GM18951 (cell line): ENCODE data around the gene ARAF.

Experiments
- POLR2A ChIP-seq: IDR thresholded peaks from 4 replicates; pipeline ENCODE4 v1.6.1; 2011; ENCODE audit warnings: mild to moderate bottlenecking; ENCODE audit not compliant: insufficient read length, insufficient read depth; ENCODE audit errors: extremely low read depth
- in situ Hi-C: fragments of 300-500 bp; cut with MboI; formaldehyde crosslinking; loops from one replicate; pipeline ENCODE4 v1.12.0; 2022; ENCODE audit warnings: low sequenced_read_pairs, mixed read lengths, inconsistent platforms; ENCODE audit not compliant: unreplicated experiment

ARAF gene

GRCh38 chrX:47543496-47543895 is 17.5 kb upstream of the ARAF start:
- no peak for TF ChIP-seq POLR2A
- in situ Hi-C loops, result no loop called here

DNA sequence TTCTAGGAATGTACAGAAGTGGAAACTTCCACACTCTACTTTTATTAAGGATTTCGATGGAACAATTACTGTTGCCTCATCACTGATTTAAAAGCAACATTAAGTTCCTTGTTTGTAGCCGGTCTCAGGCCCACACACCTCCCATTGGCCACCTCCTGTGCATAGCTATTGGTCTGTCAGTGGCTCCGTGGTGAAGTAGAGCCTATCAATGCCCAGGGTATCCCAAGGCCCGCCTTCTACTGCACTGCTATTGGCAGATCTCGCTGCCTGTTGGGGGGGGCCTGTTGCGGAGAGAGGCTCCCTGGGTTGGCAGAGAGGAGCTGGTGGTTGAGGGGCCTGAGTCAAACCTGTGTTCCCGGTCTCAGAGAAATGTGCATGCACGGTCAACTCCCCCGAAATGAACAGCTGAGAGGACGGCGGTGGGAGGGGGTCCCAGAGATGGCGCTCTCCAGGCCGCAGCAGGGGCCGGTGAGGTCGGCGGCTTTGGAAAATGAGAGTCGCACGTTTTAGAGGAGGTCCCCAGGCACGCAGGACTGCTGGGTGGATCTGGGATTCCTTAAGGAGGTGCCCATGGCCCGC is 4.9 kb upstream of the ARAF start:
- in situ Hi-C loops, result no loop called here
- TF ChIP-seq POLR2A, result peak; percentile 74

DNA sequence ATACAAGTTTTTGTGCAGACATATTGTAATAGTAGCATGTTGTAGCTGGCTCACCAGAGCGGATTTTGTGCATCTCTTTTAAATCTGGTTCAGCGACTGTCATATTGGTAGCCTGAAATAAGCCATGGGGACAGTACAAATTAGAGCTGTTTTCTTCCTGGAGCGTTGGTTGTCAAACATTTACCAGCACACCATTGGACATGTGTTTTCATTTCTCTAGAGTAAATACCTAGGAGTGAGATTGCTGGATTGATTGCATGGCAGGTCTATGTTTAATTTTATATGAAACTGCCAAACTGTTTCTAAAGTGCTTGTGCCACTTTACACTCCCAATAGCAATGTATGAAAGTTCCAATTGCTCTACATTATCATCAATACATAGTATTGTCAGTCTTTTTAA is 2.6 kb upstream of the ARAF start:
- no peak for TF ChIP-seq POLR2A
- in situ Hi-C loops, result no loop called here

- in situ Hi-C loops, result no loop called here
- TF ChIP-seq POLR2A, result no peak
These were observed 649 bp upstream of the ARAF start for GRCh38 chrX:47560179-47560933.

GRCh38 chrX:47561659-47562151 is 700 bp downstream of the ARAF start:
- in situ Hi-C loops, result no loop called here

DNA sequence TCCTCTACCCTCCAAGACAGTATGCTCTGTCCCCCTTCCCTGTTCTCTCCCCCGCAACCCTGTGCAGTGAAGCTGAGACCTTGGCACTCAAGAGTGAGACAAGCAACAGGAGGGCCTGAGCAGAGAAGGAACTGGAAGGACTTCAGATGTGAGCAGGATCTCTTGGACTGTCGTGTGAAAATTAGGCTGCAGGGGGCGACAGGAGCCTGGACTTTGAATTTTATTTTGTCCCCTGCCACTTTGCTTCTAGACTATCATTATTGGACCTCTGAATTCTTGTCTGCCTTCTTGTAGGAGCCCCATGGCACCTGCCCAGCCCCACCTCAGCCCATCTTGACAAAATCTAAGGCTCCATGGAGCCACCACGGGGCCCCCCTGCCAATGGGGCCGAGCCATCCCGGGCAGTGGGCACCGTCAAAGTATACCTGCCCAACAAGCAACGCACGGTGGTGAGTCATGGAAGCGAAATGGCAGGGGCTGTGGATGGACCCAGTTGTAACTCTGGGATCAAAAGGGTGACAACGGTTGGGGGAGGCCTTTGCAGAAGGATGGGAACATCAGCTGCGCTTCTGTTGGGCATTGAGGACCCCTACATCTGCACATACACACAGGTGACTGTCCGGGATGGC is 1.7 kb downstream of the ARAF start:
- in situ Hi-C loops, result no loop called here

More at GRCh38 chrX:47561659-47562151, 700 bp downstream of the ARAF start:
- TF ChIP-seq POLR2A, result no peak

DNA sequence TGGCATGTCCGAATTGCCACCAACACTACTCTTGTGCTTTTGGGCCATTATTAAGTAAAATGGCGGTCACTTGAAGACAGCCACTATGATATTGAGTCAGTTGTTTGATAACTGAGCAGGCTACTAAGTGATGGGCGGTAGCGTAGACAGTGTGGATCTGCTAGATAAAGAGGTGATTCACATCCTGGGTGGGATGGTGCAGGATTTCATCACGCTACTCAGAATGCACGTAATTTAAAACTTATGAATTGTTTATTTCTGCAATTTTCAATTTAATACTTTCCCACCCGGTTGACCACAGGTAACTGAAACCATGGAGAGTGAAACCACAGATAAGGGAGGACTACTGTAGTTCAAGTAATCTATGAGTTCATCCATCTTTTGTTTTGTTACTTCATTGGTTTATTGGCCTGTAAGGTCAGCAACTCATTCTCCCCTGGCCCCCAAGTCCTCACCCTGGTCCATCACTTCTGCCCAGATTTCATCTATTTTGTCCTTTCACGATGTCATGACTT is 2.9 kb downstream of the ARAF start:
- TF ChIP-seq POLR2A, result no peak
- in situ Hi-C loops, result no loop called here

More for the DNA sequence above, 1.7 kb downstream of the ARAF start:
- TF ChIP-seq POLR2A, result no peak

GRCh38 chrX:47564438-47565085 is 3.6 kb downstream of the ARAF start:
- TF ChIP-seq POLR2A, result no peak
- in situ Hi-C loops, result no loop called here

- in situ Hi-C loops, result no loop called here
These were observed 5.8 kb downstream of the ARAF start for GRCh38 chrX:47566841-47567240.

DNA sequence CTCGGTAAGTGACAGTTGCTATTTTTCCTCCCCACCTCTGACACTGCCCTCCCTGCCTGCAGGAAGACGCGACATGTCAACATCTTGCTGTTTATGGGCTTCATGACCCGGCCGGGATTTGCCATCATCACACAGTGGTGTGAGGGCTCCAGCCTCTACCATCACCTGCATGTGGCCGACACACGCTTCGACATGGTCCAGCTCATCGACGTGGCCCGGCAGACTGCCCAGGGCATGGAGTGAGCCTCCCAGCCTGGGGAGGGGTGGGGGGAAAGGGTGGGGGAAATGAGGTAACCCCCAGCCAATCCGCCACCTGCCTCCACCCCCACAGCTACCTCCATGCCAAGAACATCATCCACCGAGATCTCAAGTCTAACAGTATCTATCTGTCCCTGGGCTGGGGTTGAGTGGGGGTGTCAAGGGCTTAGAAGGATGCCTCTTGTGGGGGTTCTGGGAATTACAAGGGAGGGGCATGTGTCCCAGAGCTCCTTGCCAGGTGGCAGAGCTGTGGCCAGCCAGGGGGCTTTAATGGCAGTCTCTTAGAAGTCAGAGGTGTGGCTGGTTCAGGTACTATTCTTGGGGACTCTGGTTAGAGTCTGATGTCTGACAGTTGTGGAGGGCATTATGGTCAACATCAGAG is 7.8 kb downstream of the ARAF start:
- no peak for TF ChIP-seq POLR2A
- in situ Hi-C loops, result no loop called here

More at GRCh38 chrX:47566841-47567240, 5.8 kb downstream of the ARAF start:
- TF ChIP-seq POLR2A, result no peak

GRCh38 chrX:47570794-47571193 is 9.8 kb downstream of the ARAF start:
- in situ Hi-C loops, result no loop called here
- no peak for TF ChIP-seq POLR2A

GRCh38 chrX:47571215-47571614 is 10.2 kb downstream of the ARAF start:
- in situ Hi-C loops, result no loop called here
- TF ChIP-seq POLR2A, result no peak

- in situ Hi-C loops, result no loop called here
These were observed 10.9 kb downstream of the ARAF start for GRCh38 chrX:47571896-47572295.

More at GRCh38 chrX:47571896-47572295, 10.9 kb downstream of the ARAF start:
- no peak for TF ChIP-seq POLR2A
